KOPT-K1 (cell line): ENCODE data around the gene GYPE.
"Not testable (repeated sequence)": the region's sequence is repeated elsewhere in the genome, so short reads cannot be mapped to it uniquely, and the experiment has no call there.

Experiments
- H3K27ac ChIP-seq: fragments of 200-600 bp; sonication (generic); 2 replicates; pipeline ENCODE4 v1.5.1; 2016; ENCODE audit warnings: antibody characterized with exemption, mild to moderate bottlenecking, low read depth, low read length; ENCODE audit not compliant: poor library complexity, severe bottlenecking
- H3K36me3 ChIP-seq: fragments of 200-600 bp; sonication (generic); 2 replicates; pipeline ENCODE4 v1.5.1; 2017; ENCODE audit warnings: antibody characterized with exemption, mild to moderate bottlenecking, low read length, moderate library complexity; ENCODE audit not compliant: insufficient read depth
- H3K9me3 ChIP-seq: fragments of 200-600 bp; sonication (generic); 2 replicates; pipeline ENCODE4 v1.5.1; 2017; ENCODE audit warnings: antibody characterized with exemption, low read length, mild to moderate bottlenecking; ENCODE audit not compliant: insufficient read depth, poor library complexity, severe bottlenecking

The GYPE gene

GRCh38 chr4:143888189-143888588 lies 17.2 kb downstream of the GYPE start:
- H3K9me3 ChIP-seq, H3K27ac ChIP-seq, H3K36me3 ChIP-seq: not testable (repeated sequence)

GRCh38 chr4:143884965-143885364 lies 20.4 kb downstream of the GYPE start:
- H3K27ac ChIP-seq, H3K9me3 ChIP-seq, H3K36me3 ChIP-seq: not testable (repeated sequence)

DNA sequence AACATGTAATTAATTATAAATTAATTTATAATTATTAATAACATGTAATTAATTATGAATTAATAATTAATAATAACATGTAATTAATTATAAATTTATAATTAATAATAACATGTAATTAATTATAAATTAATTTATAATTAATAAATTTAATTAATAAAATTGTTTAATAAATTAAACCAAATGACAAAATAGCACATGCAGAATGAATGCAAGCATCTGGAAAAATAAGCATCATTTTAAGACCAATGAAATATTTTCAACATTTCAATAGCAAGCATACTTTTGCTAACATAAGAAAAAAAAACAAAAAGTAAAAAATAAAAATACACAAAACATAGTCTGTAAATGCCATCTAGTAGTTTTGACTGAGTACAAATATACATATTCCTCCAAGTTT lies 21.8 kb downstream of the GYPE start:
- no peaks in the 10 kb centered on the region for H3K9me3 ChIP-seq
- H3K36me3 ChIP-seq = no peaks in the 10 kb centered on the region
- no peak overlapping the region for H3K27ac ChIP-seq

DNA sequence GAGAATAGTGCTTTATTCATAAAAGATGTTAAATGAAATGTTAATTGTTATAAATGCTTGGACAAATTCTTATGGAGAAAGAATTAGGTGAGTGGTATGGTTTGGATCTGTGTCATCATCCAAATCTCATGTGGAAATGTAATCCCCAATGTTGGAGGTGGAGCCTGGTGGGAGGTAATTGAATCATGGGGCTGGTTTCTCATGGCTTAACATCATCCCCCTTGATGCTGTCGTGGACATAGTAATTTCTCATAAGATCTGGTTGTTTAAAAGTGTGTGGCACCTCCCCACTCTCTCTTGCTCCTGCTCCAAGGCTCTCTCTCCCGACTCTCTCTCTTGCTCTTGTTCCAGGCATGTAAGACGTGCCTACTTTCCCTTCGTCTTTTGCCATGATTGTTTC lies 22.5 kb downstream of the GYPE start:
- H3K9me3 ChIP-seq = no peaks in the 10 kb centered on the region
- H3K36me3 ChIP-seq = no peaks in the 10 kb centered on the region
- no peak overlapping the region for H3K27ac ChIP-seq

GRCh38 chr4:143879561-143879960 lies 25.8 kb downstream of the GYPE start:
- H3K36me3 ChIP-seq, H3K9me3 ChIP-seq: not testable (repeated sequence)

GRCh38 chr4:143875357-143875756 lies 30.0 kb downstream of the GYPE start:
- H3K36me3 ChIP-seq, H3K27ac ChIP-seq, H3K9me3 ChIP-seq: not testable (repeated sequence)

More at GRCh38 chr4:143879561-143879960, 25.8 kb downstream of the GYPE start:
- not testable (repeated sequence) for H3K27ac ChIP-seq

DNA sequence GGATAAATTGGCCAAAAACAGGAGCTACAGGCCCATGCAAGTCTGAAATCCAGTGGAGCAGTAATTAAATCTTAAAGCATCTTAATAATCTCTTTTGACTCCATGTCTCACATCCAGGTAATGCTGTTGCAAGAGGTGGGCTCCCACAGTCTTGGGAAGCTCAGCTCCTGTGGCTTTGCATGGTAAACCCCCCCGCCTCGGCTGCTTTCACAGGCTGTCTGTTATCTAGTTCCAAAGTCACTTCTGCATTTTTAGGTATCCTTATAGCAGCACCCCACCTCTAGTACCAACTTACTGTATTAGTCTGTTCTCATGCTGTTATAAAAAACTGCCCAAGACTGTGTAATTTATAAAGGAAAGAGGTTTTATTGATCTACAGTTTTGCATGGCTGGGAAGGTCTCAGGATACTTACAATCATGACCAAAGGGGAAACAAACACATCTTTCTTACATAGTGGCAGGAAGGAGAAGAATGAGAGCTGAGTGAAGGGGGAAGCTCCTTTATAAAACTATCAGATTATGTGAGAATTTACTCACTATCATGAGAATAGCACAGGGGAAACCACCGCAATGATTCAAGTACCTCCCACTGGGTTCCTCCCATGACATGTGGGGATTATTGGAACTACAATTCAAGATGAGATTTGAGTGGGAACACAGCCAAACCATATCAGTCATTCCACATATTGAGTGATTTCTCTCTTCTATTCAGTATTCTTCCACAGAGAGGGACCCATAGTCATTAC lies 34.7 kb downstream of the GYPE start:
- not testable (repeated sequence) for H3K9me3 ChIP-seq, H3K27ac ChIP-seq, H3K36me3 ChIP-seq

- H3K9me3 ChIP-seq, H3K27ac ChIP-seq, H3K36me3 ChIP-seq: not testable (repeated sequence)
These were observed 35.4 kb downstream of the GYPE start for GRCh38 chr4:143869925-143870324.

DNA sequence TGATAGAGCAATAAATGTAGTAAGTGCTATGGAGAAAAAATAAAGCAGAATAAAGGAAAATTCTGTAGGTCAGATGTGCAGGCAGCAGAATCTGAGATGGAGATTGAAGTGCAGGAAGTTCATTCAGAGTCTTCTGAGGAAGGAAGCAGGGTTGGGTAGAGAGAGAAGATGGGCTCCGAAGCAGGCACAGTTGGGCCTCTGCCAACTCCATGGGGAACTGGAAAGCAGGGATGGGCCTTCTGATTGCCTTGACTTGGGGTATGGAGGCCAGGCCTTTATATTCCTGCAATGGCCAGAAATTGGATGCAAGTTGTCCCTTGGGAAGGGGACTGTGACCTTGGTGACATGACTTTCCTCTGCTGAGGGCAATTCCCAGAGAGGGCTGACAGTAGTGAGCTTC lies 42.6 kb downstream of the GYPE start:
- H3K36me3 ChIP-seq, H3K27ac ChIP-seq: not testable (repeated sequence)

DNA sequence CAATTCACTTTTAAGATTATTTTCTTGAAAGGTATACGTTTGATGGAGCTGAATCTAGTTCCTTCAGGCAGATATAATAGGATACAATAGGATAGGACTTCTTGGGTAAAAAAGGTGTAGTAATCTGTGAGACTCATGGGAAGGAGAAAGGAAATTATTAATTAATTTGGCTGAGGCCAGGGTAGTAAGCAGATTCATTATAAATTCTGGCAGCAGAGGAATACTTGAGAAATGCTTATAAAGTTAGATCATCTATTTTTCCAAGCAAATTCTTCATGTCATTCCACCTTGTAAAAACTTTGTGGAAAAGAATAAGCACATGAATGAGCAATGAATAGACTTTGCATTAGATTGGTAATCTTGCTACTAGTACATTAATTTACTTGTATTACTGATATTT lies 46.9 kb downstream of the GYPE start:
- no peak overlapping the region for H3K27ac ChIP-seq
- H3K9me3 ChIP-seq = no peaks in the 10 kb centered on the region
- no peaks in the 10 kb centered on the region for H3K36me3 ChIP-seq

More for the DNA sequence above, 42.6 kb downstream of the GYPE start:
- H3K9me3 ChIP-seq = not testable (repeated sequence)

- not testable (repeated sequence) for H3K36me3 ChIP-seq, H3K27ac ChIP-seq, H3K9me3 ChIP-seq
These were observed 47.7 kb downstream of the GYPE start for GRCh38 chr4:143857391-143858336.

- H3K36me3 ChIP-seq, H3K9me3 ChIP-seq: not testable (repeated sequence)
- H3K27ac ChIP-seq = peak overlapping the region; percentile 67
These were observed 49.3 kb downstream of the GYPE start for GRCh38 chr4:143856017-143856557.

- not testable (repeated sequence) for H3K9me3 ChIP-seq, H3K36me3 ChIP-seq
- peak overlapping the region; percentile 67 for H3K27ac ChIP-seq
These were observed 50.7 kb downstream of the GYPE start for GRCh38 chr4:143854645-143855044.

- not testable (repeated sequence) for H3K9me3 ChIP-seq, H3K36me3 ChIP-seq, H3K27ac ChIP-seq
These were observed 56.1 kb downstream of the GYPE start for GRCh38 chr4:143849296-143849695.

GRCh38 chr4:143843506-143843832 lies 61.9 kb downstream of the GYPE start:
- H3K27ac ChIP-seq = not testable (repeated sequence)

More at GRCh38 chr4:143843506-143843832, 61.9 kb downstream of the GYPE start:
- not testable (repeated sequence) for H3K36me3 ChIP-seq, H3K9me3 ChIP-seq
